ENCODE results near the gene ASRGL1.

ASRGL1 gene

DNA sequence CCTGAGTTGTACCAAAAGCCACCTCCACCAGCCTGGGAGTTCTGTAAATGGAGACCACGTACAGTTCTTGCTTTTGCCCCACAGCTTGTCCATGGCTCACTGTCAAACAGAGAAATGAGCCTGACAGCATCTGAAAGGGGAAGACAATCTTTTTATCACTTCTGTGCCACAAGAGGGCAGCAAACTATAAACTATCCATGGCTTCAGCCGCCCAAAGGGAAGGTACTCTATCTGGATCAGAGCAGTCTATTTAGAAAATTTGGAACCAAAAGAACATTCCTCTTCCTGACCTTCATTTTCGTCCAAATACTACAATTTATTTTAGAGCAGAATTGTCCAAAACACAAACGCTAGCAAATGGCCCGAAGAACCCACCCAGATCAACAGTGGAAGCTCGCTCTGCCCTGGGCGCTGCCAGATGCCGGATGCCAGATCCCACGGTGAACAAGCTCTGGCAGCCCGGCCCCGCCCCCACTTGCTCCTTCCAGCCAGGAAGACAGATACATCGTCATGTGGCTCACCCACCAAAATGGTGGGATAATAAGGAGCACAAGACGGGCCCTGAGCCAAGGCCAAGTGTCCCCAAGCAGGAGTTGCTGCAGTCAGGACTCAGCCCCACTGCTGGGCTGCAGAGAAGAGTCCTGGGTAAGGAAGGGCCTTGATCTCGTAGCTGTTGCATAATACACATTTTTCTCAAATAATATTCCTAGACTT, 57.7 kb downstream of the ASRGL1 start:
- peak; percentile 76 for DNase-seq

DNA sequence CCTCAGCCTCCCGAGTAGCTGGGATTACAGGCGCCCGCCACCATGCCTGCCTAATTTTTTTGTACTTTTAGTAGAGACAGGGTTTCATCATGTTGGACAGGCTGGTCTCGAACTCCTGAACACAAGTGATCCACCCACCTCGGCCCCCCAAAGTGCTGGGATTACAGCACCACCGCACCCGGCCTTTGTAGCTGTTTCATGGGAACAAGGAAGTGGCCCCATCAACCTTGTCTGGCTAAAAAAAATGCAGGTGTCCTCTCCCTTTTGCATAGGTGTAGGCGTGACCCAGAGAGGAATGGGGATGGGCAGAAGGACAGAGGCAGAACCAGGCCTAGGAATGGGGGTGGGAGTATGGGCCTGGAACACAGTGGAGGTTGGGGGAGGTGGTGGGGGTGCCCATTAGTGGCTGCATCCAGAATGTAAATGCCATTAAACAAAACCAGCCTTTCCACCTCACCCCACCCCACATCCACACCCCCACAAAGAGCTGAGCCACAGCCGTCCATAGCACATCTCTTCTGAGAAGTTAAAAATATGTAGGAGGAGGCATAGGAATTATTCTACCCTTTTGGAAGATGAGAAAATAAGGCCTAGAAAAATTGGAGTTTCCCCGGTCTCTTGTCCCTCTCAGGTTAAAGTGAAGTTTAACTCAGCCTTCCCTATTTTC, 58.8 kb downstream of the ASRGL1 start:
- DNase-seq: no peak

DNA sequence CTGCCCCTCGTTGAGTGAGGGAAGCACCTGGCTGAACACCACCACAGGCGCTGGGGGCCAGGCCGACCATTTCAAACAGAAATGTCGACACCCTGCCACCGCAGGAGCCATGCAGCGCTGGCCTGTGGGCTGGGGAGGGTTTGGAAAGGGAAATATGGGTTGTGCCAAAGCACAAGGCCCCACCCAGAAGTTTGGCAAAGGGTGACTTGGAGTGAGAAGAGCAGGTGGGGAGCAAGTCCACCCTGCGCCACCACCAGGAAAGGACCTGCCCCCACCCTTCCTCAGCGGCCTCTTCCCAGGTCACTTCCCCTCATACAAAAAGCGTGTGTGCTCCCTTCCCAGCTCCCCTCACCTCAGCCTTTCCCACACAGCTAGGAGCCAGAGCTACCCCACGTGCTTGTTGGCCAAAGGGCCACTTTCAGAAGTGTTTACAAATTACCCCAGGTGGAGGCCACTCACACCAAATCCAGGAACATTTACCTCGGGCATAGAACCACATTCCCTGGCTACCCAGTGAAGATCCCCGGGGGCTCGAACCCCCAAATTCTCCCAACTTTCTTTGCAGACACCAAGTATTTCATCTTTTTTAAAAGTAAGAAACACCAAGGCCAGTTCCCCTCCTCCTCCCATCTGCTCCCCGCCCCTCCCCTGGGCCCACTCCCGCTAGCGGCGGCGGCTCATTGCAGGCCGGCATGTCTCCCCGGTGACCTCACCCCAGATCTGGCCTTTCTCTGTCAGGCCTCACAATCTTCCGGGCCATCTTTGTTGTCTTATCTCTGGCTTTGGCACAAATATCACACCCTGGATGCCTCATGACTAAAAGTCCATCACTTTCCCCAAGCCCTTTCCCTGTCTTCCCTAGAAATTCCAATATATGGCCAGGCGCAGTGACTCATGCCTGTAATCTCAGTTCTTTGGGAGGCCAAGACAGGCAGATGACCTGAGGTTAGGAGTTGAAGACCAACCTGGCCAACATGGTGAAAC, 61.1 kb downstream of the ASRGL1 start:
- no peak for DNase-seq

GRCh38 chr11:62399172-62399877, 62.1 kb downstream of the ASRGL1 start:
- no peak for DNase-seq

- DNase-seq: no peak
Observed at GRCh38 chr11:62399878-62400266, 62.6 kb downstream of the ASRGL1 start.

GRCh38 chr11:62400281-62400680, 63.0 kb downstream of the ASRGL1 start:
- no peak for DNase-seq

DNA sequence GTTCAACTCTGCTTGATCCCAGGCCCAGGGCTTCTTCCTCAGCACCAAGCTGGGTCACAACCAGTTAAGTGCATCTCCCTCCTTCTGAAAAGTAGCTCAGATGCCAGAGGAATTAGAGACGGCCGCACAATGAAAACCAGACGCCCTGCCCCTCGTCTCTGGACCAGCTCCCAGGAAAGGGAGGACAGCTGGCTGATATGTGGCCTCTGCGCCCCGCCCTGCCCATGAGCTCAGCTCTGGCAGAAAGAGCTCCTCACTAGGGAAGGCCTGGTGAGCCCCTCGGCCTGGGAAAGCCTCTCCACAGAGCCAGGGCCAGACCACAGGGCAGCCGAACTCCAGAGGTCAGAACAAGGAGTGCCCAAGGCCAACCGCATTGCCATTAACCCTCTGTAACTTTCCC, 63.5 kb downstream of the ASRGL1 start:
- DNase-seq: no peak

GRCh38 chr11:62401356-62401755, 64.1 kb downstream of the ASRGL1 start:
- no peak for DNase-seq

GRCh38 chr11:62401811-62402210, 64.6 kb downstream of the ASRGL1 start:
- no peak for DNase-seq

- DNase-seq: peak; percentile 61
Observed at GRCh38 chr11:62402226-62402959, 65.1 kb downstream of the ASRGL1 start.

GRCh38 chr11:62402960-62403730, 65.9 kb downstream of the ASRGL1 start:
- DNase-seq: no peak

GRCh38 chr11:62404435-62404834, 67.2 kb downstream of the ASRGL1 start:
- DNase-seq: no peak

DNA sequence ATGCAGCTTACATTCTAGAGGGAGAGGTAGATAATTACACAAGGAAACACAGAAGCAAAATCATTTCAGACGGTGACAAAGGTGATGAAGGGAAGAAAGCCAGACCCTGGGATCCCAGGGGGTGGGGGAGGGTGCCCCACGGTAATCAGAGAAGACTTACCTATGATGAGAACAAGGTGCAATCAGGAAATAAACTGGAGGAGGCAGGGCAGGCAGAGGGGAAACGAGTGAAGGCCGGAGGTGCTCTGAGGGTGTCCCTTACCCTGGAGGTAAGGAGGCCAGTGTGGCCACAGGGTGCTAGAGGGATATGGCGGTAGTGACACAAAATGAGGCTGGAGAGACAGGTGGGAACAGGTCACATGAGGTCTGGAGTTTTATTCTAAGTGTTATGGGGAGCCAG, 67.7 kb downstream of the ASRGL1 start:
- DNase-seq: no peak

- no peak for DNase-seq
Observed at GRCh38 chr11:62406034-62406433, 68.8 kb downstream of the ASRGL1 start.

DNA sequence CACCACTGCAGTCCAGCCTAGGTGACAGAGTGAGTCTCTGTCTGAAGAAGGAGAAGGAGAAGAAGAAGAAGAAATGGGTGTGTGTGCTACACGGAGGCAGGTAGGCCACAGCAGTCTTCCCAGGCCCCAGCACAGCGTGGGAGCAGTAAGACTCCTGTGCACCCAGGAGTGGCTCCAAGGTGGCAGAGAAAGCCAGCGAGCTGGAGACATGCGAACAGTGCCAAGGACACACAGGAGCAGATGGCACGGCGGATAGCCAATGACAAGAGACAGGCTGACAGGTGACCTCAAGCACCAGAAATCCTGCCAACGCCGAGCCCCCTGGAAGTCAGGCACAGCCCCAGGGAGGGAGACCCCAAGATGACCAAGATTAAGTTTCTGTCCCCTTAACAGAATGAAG, 72.6 kb downstream of the ASRGL1 start:
- no peak for DNase-seq

DNA sequence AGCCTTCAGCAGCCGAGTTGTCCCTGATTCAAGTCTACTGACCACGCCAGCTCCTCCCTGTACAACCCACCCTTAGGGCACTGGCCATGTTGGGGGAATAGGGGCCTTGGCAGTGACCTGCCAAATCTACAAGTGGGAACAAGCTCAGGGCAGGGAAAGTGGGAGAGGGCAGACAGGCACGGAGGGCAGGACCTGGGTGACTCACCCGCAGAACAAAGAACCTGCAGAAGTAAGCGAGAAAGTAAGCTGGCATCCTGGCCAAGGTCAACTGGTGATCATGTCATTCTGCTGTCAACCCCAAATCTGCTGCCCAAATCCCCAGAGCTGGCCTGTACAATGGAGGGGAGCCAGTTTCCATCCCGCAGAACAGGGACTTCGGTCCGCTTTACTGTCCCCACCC, 73.7 kb downstream of the ASRGL1 start:
- DNase-seq: no peak

DNA sequence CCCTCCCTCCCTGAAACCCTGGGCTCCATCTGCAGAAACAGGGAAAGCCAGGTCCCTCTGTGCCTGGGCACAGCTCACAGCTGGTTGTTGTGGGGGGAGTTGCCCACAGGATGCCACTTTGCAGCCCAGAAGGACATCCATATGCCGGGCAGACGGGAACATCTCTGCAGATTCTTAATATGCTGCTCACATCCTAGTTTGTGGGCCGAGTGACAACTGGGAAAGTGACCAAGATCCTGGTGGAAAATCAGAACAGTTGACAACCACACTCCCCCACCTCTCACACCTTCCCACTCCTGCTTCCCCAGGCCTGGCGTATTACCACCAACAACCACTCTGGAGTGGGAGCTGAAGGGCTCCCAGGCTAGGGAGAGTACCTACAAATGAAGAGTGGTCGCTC, 74.3 kb downstream of the ASRGL1 start:
- DNase-seq: no peak

GRCh38 chr11:62413060-62413696, 75.9 kb downstream of the ASRGL1 start:
- DNase-seq: no peak

- no peak for DNase-seq
Observed at GRCh38 chr11:62416596-62416995, 79.3 kb downstream of the ASRGL1 start.

- DNase-seq: no peak
Observed at GRCh38 chr11:62418136-62418535, 80.9 kb downstream of the ASRGL1 start.

DNA sequence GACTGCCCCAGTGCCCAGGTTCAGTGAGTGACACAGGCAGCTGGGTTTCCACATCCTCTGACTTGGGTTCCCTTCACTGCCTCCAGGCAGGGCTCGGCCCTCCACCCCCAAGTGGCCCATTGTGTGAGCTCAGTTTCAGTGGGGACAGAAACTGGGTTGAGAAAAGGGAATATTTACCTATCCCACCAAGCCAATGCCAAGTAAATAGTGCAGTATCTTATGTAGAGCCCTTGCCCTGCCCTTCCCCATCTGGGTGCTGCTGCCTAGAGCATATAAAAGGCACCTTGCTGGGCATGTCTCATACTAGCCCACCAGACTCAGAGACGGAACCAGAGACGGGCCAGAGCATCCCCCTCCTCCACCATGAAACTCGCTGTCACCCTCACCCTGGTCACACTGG, 81.5 kb downstream of the ASRGL1 start, which contains the start of gene SCGB1A1:
SCGB1A1 (plus strand) TSS at position 301 of the 400 bp plus-strand sequence; CDS start at position 364, 63 bp downstream.
- no peak for DNase-seq
